HG02571 (cell line): ENCODE results near the gene CAMK2G.

Experiments
- ATAC-seq: cut with Tn5 transposase; IDR thresholded peaks from one replicate; pipeline ENCODE4 v1.9.1; 2021; ENCODE audit warnings: mild to moderate bottlenecking, moderate library complexity; ENCODE audit not compliant: unreplicated experiment

The CAMK2G gene

GRCh38 chr10:73884017-73884416 lies 9.7 kb upstream of the CAMK2G start:
- no peak for ATAC-seq

- ATAC-seq, result no peak
These were observed 7.0 kb upstream of the CAMK2G start for GRCh38 chr10:73881221-73881919.

- ATAC-seq, result peak; percentile 69
These were observed 5.2 kb upstream of the CAMK2G start for GRCh38 chr10:73879296-73880173.

GRCh38 chr10:73878365-73878764 lies 4.0 kb upstream of the CAMK2G start:
- no peak for ATAC-seq

- ATAC-seq, result no peak
These were observed 3.3 kb upstream of the CAMK2G start for GRCh38 chr10:73877533-73878160.

GRCh38 chr10:73876971-73877370 lies 2.6 kb upstream of the CAMK2G start:
- ATAC-seq, result no peak

GRCh38 chr10:73876566-73876965 lies 2.2 kb upstream of the CAMK2G start:
- no peak for ATAC-seq

- no peak for ATAC-seq
These were observed 1.8 kb upstream of the CAMK2G start for GRCh38 chr10:73876157-73876556.

GRCh38 chr10:73875139-73875475 lies 752 bp upstream of the CAMK2G start:
- ATAC-seq, result peak; percentile 14

- no peak for ATAC-seq
These were observed 528 bp downstream of the CAMK2G start for GRCh38 chr10:73873838-73874215.

GRCh38 chr10:73873142-73873837 lies 1.1 kb downstream of the CAMK2G start:
- no peak for ATAC-seq

- no peak for ATAC-seq
These were observed 2.1 kb downstream of the CAMK2G start for GRCh38 chr10:73872190-73872710.

- no peak for ATAC-seq
These were observed 2.8 kb downstream of the CAMK2G start for GRCh38 chr10:73871295-73872189.

- ATAC-seq, result no peak
These were observed 5.6 kb downstream of the CAMK2G start for GRCh38 chr10:73868655-73869195.

GRCh38 chr10:73867871-73868631 lies 6.3 kb downstream of the CAMK2G start:
- no peak for ATAC-seq

- no peak for ATAC-seq
These were observed 7.1 kb downstream of the CAMK2G start for GRCh38 chr10:73867126-73867807.

- ATAC-seq, result no peak
These were observed 7.7 kb downstream of the CAMK2G start for GRCh38 chr10:73866621-73867020.
